Gastroesophageal sphincter (tissue), 3 donors: Measurements from ENCODE around the gene PDZD2.

Source experiments
- POLR2A ChIP-seq, 2 donors: fragments of 450-650 bp; IDR thresholded peaks; one replicate each; pipeline ENCODE4 v1.6.1; 2017; ENCODE audit warnings: antibody characterized with exemption in 2 of 2, mild to moderate bottlenecking in 2 of 2, moderate library complexity in 1 of 2
- POLR2AphosphoS5 ChIP-seq: sonication (generic); formaldehyde crosslinking; IDR thresholded peaks from one replicate; pipeline ENCODE4 v1.6.1; 2017; ENCODE audit warnings: antibody characterized with exemption
- TF ChIP-seq, protein P1 (sequence below), 4 experiments: fragments of 200-600 bp in 2 of 4; fragments of 450-650 bp in 2 of 4; sonication (generic) in 1 of 4; IDR thresholded peaks; one replicate each; pipeline ENCODE4 v1.5.1; 2017 to 2019; ENCODE audit warnings: antibody characterized with exemption in 4 of 4, mild to moderate bottlenecking in 2 of 4, moderate library complexity in 2 of 4

GRCh38 chr5:31783731-31784130 lies 144.8 kb downstream of the PDZD2 start:
- TF ChIP-seq, protein P1, sequence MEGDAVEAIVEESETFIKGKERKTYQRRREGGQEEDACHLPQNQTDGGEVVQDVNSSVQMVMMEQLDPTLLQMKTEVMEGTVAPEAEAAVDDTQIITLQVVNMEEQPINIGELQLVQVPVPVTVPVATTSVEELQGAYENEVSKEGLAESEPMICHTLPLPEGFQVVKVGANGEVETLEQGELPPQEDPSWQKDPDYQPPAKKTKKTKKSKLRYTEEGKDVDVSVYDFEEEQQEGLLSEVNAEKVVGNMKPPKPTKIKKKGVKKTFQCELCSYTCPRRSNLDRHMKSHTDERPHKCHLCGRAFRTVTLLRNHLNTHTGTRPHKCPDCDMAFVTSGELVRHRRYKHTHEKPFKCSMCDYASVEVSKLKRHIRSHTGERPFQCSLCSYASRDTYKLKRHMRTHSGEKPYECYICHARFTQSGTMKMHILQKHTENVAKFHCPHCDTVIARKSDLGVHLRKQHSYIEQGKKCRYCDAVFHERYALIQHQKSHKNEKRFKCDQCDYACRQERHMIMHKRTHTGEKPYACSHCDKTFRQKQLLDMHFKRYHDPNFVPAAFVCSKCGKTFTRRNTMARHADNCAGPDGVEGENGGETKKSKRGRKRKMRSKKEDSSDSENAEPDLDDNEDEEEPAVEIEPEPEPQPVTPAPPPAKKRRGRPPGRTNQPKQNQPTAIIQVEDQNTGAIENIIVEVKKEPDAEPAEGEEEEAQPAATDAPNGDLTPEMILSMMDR (IDR thresholded peaks at IDR 0.05): no peak
- TF ChIP-seq POLR2A (IDR thresholded peaks at IDR 0.05): no peak
- TF ChIP-seq POLR2AphosphoS5: no peak
